Stimulated activated CD4-positive, alpha-beta T cell treated with anti-CD3 and anti-CD28 coated beads, Interleukin-15, amount 100 ng/mL, for 1 hour (primary cell): ENCODE data around the gene SH2D7.

Experiments used
- DNase-seq, 2 donors: peaks; one replicate each; pipeline ENCODE4 v3.0.0-alpha.2; 2020; ENCODE audit warnings: low read depth in 1 of 2, low spot score in 1 of 2

Gene SH2D7

GRCh38 chr15:78077871-78078210, 14.5 kb upstream of the SH2D7 start:
- DNase-seq: no peak

- DNase-seq: no peak
Measured at GRCh38 chr15:78079298-78080087, 12.9 kb upstream of the SH2D7 start.

DNA sequence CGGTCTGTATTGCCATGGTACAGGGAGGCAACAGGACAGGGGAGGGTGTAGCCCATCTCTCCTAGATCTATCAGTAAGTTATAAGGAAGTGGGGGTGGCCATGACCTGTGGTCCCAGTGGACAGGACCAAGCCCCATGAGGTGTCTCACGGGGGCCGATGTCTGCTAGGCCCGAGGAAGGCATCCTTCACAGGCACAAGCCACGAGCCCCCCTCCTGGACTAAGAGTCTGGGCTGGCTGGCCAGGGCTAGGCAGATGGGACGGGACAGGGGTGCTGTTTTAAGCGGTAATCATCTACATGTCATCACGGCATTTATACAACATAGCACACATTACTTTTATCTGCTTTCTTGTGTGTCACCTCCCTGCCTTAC, 12.3 kb upstream of the SH2D7 start:
- DNase-seq: no peak

DNA sequence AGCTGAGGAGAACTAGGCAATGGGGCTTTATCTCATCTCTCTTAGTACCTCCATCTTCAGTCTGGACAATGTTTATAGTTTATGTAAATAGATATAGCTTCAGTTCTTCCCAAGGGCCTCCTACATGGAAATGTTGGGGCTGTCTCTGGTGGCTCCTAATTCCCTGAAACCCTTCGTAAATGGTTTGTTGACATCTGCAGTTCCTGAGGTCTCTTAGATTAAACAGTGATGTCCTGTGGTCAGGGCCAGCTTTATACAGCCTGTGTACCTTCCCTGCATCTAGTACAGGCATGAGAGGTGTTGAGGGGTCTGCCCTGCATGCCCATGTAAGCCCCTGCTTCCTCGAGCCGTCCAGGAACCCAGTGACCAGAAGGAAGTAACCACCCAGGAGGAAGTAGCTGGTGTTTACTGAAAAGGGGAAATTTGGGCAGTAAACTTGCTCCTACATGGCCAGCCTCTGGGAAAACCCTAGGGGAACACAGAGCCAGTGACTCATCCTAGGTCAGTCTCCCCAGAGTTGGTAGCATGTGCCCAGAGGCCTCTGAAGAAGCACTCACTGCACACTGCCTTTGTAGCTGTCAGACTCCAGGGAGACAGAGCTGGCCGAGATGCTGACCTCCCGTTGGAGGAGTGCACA, 10.1 kb upstream of the SH2D7 start:
- no peak for DNase-seq

DNA sequence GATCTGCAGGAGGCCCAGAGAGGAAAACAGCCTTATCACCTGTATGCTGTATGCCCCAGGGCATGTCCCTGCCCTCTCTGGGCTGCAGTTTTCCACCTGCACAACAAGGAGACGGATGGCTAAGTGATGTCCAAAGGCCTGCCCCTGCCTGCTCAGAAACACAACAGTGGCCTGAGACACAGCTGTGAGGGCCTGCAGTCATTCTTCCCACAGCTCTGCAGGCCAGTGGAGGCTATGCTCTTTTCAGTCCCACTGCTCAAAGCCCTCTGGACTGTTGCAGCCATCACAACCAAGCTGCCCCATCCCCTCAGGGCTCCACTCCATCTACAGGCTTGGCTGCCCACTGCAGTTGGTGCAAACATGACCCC, 9.6 kb upstream of the SH2D7 start:
- DNase-seq: no peak

GRCh38 chr15:78083186-78083585, 9.2 kb upstream of the SH2D7 start:
- DNase-seq: no peak

- no peak for DNase-seq
Measured at GRCh38 chr15:78083687-78084448, 8.5 kb upstream of the SH2D7 start.

- no peak for DNase-seq
Measured at GRCh38 chr15:78084449-78084750, 8.0 kb upstream of the SH2D7 start.

DNA sequence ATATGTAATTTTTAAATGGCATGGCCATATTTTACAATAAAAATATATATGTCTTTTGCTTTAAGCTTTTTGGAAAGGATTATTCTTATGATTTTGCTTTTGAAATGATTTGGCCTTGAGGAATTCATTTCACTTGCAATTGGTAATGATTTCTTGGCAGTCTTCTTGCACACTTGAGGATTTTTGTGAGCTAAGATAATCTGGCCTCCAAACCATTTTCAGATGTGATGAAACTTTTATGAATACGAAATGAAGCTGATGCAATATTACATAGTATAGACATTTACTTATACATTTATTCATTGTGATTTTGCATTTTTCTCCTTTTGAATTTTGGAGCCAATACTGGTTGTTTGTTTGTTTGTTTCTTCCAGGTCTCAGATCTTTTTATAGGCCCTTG, 6.4 kb upstream of the SH2D7 start:
- no peak for DNase-seq

DNA sequence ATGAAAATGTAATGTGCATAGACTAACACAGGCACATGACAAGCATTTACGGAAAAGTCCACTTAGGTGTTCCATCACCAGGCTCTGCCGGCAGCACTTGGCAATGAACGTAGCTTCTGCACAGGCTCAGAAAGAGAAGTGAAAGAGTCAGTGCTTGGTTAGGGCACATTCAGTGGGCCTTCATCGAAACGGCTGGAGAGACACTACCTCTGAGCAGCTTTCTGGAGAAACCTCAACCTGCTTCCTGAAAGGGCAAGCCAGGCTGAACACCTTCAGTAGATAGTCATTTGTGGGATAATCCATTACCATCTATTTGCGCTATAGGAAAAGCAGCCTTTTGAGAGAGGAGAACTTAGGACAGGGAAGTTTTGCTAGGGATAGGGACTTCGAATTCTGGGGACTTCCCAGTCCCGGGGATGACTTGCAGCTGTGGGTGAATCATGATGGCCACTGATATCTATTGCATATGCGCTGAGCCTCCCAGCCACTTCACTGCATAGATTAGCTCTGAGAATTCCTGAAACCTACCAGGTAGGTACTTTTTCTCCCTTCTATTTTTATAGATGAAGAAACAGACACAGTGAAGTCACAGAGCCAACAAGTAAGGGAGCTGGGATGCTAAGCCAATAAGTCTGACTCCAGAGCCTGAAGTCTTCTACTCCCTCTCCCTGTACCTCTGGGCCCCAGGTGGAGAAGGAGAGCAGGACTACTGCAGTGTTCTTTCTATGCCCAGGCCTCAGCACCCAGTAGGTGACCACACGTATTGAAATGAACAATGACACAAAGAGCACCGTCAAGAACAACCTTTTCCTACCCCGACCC, 4.2 kb upstream of the SH2D7 start:
- no peak for DNase-seq

DNA sequence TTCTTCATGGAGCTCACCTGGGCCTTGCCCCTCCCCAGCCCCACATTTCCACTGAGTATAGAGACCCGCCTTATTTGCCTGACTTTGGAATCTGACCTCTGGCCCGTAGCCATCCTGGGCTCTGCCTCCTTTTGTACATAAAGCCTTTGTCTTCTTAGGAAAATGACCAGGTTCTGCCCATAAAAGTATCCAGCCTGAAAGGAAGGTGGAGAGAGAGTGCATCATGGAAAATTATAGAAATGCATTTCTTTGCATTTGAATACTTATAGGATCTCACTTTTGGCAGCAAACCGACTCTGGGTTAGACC, 3.6 kb upstream of the SH2D7 start:
- no peak for DNase-seq

- DNase-seq: no peak
Measured at GRCh38 chr15:78090422-78091063, 1.8 kb upstream of the SH2D7 start.

DNA sequence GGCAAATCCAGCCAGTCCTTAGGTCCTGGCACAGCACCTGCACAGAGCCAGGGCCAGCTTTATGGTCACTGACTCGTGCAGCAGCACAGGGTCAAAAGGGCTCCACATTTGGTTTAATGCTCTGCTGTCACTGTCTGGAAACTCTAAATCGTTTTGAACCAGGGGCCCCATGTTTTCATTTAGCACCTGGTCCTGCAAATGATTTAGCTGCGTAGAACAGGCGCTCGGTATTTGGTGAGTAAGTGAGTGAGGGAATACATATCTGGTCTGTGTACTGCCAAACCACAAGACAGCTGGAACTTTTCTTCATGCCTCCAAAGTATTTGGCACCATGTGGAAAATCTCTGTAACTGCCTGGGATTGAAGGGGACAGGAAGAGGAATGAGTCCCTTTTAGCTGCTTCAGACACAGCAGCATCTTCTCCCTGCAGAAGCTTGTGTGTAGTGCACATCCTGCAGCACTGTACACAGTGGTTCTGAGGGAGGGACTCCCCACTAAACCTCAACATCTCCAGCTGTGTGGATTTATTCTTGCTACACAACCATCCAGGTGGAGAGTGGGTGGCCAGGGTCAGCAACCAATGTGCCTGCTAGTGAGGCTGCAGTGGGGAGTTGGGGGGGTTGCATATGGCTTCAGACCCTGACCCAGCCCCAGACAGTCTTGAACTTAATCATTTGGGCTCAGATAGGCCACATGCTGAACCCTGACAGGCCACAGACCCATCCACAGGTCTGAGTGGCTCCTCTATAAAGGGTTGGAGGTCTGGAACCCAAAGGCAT, 1.1 kb downstream of the SH2D7 start:
- no peak for DNase-seq

DNA sequence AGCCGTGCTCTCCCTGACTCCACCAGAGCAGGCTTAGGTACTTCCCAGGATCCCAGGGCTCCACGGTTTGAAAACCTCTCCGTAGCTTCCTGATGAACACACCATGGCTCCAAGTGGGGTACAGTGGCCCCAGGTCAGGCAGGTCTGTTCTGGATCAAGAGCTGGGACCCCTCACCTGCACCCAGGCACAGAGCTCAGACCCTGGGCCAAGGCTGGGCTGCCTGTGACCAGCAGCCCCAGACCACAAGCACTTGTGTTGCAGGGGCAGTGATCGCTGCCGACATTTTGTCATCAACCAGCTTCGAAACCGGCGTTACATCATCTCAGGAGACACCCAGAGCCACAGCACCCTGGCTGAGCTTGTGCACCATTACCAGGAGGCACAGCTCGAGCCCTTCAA, 5.3 kb downstream of the SH2D7 start:
- DNase-seq: no peak

DNA sequence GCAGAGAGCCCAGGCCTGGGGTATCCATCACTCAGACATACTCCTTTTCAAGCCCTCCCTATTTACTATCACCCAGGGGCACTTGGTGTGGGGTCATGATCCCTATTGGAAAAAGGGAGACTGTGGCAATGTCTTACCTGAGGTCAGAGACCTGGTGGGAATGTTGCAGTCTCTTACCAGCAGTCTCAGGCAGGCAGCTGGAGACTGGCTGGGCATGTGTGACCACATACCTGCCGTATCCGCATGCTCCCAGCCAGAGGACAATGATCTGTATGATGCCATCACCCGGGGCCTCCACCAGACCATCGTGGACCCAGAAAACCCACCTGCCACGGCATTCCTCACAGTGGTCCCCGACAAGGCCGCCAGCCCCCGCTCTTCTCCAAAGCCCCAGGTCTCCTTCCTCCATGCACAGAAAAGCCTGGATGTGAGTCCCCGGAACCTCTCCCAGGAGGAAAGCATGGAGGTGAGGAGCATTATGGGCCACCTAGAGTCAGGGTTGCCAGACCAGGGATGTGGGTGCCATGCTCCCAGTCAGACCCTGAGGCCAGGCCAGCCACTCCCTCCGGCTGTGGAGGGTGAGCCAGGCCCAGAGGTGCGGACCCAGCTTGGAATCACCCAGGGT, 5.9 kb downstream of the SH2D7 start:
- no peak for DNase-seq

DNA sequence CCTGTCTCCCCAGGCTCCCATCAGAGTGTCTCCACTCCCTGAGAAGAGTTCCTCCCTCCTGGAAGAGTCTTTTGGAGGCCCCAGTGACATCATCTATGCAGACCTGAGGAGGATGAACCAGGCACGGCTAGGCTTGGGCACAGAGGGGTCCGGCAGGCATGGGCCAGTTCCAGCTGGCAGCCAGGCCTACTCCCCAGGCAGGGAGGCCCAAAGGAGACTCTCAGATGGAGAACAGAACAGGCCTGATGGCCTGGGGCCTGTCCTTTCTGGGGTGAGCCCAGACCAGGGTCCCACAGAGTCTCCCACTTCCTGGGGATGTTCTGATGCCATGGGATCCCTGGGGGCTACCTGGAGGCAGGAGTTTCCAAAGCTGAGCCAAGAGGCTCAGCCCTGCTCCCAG, 8.5 kb downstream of the SH2D7 start:
- DNase-seq: no peak

GRCh38 chr15:78101423-78102105, 9.2 kb downstream of the SH2D7 start:
- DNase-seq: no peak

GRCh38 chr15:78102211-78102610, 9.8 kb downstream of the SH2D7 start:
- DNase-seq: no peak

DNA sequence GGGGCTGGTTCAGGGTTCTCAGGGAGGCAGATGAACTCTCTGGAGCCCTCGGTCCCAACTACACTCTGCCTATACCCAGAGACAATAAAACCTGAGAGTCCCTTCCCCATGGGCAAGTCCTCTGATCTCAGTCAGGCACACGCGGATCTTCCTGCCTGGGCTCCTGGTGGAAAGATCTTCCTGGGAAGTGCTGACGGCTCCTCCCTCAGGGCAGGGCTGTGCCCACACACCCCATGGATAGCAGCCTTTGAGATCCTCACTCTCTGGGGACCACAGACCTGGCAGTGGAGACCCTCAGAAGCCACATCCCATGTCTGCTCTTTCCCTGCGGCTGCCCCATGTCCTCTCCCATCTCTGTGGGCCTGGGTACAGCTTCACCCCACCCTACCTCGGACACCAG, 10.4 kb downstream of the SH2D7 start:
- DNase-seq: no peak
